ENCODE results near the gene TMX3.
A peak's percentile ranks its signal among the peaks of the same experiment; 100 is the strongest.

Gene TMX3

DNA sequence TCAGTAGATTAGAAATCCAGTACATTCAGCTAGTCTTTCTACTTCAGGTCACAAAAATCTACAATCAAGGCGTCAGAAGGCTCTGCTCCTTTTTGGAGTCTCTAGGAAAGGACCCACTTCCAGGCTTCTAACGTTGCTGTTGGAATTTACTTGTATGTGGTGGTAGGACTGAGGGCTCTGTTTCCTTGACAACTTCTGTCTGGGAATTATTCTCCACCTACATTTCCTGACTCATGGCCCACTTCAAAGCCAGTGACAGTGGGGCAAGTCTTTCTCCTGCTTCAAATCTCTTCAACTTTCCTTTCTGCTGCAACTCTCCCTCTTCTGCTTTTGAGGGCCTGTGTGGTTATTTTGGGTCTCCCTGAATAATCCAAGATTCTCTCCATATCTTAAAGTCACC lies 10.4 kb upstream of the TMX3 start:
- DNase-seq (ENCODE audit: low read depth), result peak; percentile 39

DNA sequence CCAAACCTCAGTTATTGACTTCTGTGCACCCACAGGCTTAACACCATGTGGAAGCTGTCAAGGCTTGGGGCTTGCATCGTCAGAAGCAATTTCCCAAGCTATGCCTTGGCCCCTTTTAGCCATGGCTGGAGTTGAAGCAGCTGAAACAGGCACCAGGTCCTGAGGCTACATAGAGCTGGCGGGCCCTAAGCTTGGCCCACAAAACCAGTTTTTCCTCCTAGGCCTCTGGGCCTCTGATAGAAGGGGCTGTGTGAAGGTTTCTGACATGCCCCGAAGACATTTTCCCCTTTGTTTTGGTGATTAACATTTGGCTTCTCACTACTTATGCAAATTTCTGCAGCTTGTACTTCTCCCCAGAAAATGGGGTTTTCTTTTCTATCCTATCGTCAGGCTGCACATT lies 9.1 kb upstream of the TMX3 start:
- TF ChIP-seq, protein P1, sequence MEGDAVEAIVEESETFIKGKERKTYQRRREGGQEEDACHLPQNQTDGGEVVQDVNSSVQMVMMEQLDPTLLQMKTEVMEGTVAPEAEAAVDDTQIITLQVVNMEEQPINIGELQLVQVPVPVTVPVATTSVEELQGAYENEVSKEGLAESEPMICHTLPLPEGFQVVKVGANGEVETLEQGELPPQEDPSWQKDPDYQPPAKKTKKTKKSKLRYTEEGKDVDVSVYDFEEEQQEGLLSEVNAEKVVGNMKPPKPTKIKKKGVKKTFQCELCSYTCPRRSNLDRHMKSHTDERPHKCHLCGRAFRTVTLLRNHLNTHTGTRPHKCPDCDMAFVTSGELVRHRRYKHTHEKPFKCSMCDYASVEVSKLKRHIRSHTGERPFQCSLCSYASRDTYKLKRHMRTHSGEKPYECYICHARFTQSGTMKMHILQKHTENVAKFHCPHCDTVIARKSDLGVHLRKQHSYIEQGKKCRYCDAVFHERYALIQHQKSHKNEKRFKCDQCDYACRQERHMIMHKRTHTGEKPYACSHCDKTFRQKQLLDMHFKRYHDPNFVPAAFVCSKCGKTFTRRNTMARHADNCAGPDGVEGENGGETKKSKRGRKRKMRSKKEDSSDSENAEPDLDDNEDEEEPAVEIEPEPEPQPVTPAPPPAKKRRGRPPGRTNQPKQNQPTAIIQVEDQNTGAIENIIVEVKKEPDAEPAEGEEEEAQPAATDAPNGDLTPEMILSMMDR (conservative IDR thresholded peaks at IDR 0.05; ENCODE audit: low read length), result no peak
- no peak for DNase-seq (ENCODE audit: low read depth)
- no peak overlapping the region for H3K4me3 ChIP-seq (ENCODE audit: low read length)

More for the DNA sequence above, 10.4 kb upstream of the TMX3 start:
- TF ChIP-seq, protein P1 (conservative IDR thresholded peaks at IDR 0.05; ENCODE audit: low read length), result no peak
- no peak overlapping the region for H3K4me3 ChIP-seq (ENCODE audit: low read length)

DNA sequence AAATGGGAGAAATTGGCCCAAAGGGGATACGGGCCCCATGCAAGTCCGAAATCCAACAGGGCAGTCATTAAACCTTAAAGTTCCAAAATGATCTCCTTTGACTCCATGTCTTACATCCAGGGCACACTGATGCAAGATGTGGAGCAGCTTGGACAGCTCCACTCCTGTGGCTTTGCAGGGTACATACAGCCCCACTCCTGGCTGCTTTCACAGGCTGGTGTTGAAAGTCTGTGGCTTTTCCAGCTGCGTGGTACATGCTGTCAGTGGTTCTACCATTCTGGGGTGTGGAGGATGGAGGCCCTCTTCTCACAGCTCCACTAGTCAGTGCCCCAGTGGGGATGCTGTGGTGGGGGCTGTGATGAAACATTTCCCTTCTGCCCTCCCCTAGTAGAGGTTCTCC lies 8.6 kb upstream of the TMX3 start:
- H3K4me3 ChIP-seq (ENCODE audit: low read length), result no peak overlapping the region
- DNase-seq (ENCODE audit: low read depth), result no peak
- TF ChIP-seq, protein P1 (conservative IDR thresholded peaks at IDR 0.05; ENCODE audit: low read length), result no peak

DNA sequence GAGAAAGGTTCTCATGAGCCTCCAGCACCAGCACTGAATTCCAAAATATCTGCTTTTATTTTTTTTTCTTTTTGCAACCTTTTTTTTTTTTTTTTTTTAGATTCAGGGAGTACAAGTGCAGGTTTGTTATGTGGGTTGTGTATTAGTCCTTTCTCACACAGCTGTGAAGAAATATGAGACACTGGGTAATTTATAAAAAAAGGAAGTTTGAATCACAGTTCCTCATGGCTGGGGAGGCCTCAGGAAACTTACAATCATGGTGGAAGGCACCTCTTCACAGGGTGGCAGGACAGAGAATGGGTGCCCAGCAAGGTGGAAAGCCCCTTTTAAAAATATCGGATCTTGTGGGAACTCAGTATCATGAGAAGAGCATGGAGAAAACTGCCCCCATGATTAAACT lies 7.9 kb upstream of the TMX3 start:
- no peak overlapping the region for H3K4me3 ChIP-seq (ENCODE audit: low read length)
- TF ChIP-seq, protein P1 (conservative IDR thresholded peaks at IDR 0.05; ENCODE audit: low read length), result no peak
- no peak for DNase-seq (ENCODE audit: low read depth)

DNA sequence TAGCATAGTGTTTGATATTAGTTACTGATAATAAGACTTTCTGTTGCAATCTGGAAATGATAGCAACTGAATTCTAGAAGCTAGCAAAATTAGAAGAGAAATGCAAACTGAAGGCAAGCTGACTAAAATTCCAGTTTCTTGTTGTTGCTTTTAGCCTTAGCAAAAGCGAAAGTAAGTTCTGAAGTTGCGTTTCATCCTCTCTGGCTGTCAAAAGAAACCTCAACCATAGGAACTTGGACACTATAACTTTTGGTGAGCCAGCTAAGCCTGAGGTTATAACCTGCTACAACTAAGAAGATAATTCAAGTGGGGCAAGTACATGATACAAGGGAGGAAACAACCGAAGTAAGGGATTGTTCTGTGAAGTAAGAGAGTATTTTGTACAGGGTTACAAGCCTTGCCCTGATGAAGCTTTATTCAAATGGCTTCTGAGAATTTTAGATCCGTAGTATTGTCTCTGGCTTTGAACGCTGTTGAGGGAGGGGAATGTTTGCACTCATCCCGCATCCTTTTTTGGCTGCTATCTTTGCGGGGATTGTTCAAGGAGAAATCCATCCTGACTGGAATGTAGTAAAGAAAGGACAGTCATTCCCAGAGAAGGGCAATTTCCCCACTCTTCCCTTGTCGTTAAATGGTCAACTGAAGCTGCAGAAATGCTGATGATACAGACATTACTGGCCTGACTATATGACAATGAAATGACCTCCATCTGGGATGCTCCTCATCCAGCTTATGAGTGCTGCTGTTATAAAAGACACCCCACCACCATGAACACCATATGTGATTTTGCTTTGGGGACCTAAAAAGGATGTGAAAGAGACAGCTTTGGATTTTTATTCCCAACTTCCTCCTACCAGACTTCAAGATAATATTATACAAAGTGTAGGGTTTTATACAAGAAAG lies 7.0 kb upstream of the TMX3 start:
- H3K4me3 ChIP-seq (ENCODE audit: low read length), result peak overlapping the region; percentile 44
- no peak for DNase-seq (ENCODE audit: low read depth)
- TF ChIP-seq, protein P1 (conservative IDR thresholded peaks at IDR 0.05; ENCODE audit: low read length), result no peak

DNA sequence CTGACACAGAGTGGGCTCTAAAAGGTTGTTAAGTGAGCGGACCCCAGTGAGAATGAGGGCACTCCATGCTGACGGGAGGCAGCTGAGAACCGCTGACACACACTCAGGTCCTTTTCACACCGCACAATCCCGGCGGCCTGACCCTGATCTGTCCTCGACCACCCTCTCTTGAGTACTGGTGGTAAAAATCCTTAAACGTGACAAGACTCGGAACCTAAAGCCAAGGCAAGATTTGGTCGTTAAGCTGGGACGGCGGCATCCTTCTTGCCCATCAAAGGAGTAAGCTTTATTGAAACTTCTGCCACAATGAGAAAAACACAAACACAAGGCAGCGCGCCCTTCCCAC lies 569 bp downstream of the TMX3 start:
- TF ChIP-seq, protein P1 (conservative IDR thresholded peaks at IDR 0.05; ENCODE audit: low read length), result no peak
- DNase-seq (ENCODE audit: low read depth), result no peak
- peak overlapping the region; percentile 90 for H3K4me3 ChIP-seq (ENCODE audit: low read length)

DNA sequence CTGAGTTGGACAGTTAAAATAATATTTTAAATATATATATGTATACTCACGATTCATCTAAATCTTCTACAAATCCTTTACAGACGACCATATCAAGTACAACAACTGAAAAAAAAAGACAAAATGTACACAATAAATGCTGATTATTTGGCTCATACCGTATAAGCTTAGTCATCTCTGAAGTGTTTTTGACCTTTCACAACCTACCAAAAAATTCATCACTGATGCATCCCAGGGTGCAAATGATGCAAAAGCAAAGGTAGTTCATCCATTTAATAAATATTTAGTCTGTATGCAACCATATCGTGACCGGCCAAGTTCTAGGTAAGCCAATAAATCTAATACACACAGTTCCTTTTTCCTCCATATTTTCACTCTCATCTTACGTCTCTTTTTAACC lies 1.1 kb downstream of the TMX3 start:
- TF ChIP-seq, protein P1 (conservative IDR thresholded peaks at IDR 0.05; ENCODE audit: low read length), result no peak
- H3K4me3 ChIP-seq (ENCODE audit: low read length), result peak overlapping the region; percentile 90
- no peak for DNase-seq (ENCODE audit: low read depth)
